CD4-positive, alpha-beta T cell treated with Interleukin-10 for 1 hour (primary cell): ENCODE results near the gene ZNF496.
"Not testable (repeated sequence)": the region's sequence is repeated elsewhere in the genome, so short reads cannot be mapped to it uniquely, and the experiment has no call there.

ENCODE experiments used
- DNase-seq: peaks from one replicate; pipeline ENCODE4 v3.0.0-alpha.2; 2020

The ZNF496 gene

GRCh38 chr1:247358920-247359319, 27.3 kb upstream of the ZNF496 start:
- DNase-seq, result peak; percentile 17

DNA sequence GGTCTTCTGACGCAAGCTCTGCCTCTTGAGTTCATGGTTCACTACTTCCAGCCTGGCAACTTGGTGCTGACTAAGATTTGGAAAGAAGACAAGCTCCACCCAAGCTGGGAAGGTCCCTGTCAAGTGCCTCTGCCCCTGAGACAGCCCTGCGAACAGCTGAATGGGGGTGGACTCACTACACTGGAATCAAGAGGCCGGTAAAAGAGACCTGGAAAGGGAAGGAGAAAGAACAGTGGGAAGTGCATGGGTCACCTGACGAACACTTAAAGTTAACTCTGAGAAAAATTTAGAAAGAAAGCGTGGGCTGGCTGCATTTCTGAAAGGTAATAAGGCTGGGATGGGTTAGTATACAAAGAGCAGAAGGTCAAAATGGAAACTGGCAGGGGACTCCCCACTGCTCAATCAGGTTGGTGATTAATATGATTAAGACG, 26.1 kb upstream of the ZNF496 start:
- no peak for DNase-seq

GRCh38 chr1:247357052-247357780, 25.5 kb upstream of the ZNF496 start:
- no peak for DNase-seq

DNA sequence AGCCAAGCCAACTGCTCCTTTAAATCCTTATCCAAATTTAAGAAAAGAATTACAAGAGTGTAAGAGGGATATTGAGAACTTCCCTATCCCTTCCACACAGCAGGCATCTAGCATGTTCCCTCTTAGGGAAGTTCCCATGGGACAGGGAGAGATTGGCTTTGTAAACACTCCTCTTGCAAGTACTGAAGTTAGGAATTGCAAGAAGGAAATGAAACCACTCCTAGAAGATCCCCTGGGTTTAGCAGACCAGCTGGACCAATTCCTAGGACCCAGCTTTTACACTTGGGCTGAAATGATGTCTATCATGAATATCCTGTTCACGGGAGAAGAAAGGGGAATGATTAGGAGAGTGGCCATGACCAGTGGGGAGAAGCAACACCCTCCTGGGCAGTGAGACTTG, 23.5 kb upstream of the ZNF496 start:
- not testable (repeated sequence) for DNase-seq

DNA sequence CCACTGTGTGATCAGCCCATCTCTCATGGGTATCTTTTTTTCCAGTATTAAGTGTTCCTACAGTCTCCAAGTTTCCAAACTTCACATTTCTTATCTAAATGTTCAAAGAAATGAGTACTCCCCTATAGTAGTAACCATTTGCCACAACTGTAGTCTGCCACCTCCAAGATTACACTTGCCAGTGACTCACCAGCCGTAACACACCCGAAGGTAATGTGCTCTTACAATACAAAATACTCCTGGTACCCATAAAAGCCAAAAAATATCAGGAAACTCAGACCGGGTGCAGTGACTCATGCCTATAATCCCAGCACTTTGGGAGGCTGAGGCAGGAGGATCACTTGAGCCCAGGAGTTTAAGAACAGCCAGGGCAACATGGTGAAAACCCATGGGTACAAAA, 20.5 kb upstream of the ZNF496 start:
- DNase-seq, result no peak

- no peak for DNase-seq
These were observed 18.9 kb upstream of the ZNF496 start for GRCh38 chr1:247350587-247350986.

DNA sequence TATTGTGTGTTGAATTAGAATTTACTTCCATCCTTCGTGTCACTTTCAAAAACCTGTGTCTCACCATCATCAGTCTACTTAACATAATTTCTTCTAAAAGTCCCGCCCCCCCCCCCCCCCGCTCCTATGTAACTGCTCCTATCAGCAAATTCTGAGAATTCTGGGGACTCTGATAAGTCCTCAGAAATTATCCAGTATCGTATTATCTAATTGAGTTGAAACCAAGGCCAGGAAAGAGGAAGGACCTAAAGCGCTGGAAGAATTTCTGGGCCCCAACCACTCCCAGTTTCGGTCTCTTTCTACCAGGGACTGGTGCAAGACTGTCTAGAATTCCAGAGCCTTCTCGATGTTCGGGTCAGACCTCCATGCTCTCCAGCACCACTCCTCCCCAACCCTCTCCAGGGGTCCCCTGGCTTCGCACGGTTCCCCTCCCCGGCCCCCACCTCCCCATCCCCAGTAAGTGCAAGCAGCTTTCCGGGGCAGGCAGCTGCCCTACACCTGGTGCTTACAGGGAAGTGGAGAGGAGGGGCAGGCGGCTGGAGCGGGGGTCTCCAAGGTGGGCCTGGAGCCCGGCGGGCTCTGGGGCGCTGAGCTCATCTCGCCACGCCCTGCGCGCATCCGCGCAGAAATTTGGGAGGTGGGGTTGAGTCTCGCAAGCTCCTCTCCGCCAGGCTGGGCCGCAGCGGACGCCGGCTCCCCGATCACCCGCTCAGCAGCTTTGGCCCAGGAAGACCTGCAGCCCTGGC, 16.0 kb upstream of the ZNF496 start:
- DNase-seq, result no peak

- DNase-seq, result no peak
These were observed 14.2 kb upstream of the ZNF496 start for GRCh38 chr1:247345881-247346280.

GRCh38 chr1:247343801-247344200, 12.1 kb upstream of the ZNF496 start:
- no peak for DNase-seq

DNA sequence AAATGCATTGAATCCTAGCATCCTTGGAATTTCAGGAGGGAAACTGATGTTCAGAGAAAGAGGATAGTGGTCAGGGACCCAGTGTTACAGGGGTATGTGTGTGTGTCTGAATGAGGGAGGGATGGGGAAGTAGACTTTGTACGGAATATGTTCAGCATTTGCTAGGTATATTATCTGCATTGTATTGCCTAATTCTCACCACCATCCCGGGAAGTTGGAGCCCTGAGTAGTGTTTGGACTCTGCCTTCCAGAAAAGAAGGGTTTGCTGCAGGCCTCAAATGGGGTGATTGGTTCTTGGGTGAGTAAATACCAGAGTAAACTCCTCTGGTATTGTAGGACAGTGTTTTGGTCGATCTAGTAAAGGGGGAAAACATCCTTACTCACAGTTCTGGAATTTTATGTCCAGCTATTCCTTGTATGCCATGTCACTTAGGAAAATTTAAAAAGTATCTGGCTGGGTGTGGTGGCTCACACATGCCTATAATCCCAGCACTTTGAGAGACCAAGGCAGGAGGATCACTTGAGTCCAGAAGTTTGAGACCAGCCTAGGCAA, 7.1 kb upstream of the ZNF496 start:
- DNase-seq, result no peak

GRCh38 chr1:247337961-247338360, 6.3 kb upstream of the ZNF496 start:
- no peak for DNase-seq

- DNase-seq, result no peak
These were observed 5.6 kb upstream of the ZNF496 start for GRCh38 chr1:247337250-247337746.

DNA sequence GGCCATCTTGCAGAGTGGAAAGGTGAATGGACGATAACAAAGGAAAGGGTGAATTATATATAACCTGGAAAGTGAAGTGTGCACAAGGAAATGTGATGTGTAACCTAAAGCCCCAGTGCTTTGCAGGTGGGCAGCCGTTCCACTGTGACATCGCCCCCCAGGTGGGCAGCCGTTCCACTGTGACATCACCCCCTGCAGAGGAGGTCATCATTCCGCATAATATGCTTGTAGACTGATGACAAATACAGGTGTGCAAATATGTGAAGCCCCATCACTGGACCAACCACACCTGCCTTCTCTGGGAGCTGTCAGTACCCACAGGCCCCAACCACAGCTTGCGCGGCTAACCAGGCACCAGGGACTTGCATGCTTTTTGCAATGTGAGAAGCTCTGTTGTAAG, 4.7 kb upstream of the ZNF496 start:
- no peak for DNase-seq

DNA sequence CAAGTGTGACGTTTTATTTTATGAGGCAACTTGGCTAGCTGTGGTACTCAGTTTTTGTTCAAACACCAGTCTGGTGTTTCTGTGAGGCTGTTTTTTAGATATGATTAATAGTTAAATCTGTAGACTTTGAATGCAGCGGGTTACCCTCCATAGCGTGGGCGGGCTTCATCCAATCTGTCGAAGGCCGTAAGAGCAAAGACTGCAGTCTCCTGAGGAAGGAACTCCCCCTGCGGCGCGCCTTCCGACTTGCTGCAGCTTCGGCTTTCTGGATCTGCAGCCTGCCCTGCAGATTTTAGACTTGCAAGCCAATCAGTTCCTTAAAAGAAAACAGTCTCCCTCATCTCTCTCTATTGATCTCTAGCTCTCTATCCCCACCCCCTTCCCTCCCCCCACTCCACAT, 4.2 kb upstream of the ZNF496 start:
- no peak for DNase-seq

DNA sequence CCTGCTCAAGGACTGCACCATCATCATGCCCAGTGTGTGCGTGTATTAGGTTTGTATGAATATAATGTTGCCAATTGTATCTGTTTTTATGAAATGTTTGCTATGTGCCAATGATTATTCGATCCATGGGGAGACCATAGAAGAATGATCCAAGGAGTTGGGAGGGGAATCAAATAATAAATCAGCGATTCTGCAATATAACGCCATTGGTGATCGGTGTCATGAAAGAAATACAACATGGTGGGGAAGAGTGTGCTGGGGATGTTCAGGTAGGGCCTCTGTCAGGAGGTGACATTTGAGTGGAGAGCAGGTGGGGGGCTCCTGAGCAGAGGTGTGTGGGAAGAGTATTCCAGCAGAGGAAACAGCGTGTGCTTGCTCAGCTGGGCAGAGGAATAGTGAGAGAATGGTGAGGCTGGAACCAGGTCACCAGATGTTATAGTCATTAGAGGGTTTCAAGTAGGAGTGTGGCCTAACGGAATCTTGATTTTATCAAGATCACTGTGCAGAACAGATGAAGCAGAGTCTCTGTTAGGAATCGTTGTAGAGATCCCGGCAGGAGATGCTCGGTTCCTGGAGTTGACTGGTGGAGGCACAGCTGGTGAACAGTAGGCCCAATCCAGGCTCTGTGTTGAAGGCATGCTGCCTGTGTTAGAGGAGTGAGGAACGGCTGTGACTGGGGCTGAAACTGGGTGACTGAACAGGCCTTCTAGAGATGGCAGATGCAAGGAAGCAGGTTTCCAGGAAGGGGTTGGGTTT, 2.9 kb upstream of the ZNF496 start:
- no peak for DNase-seq

DNA sequence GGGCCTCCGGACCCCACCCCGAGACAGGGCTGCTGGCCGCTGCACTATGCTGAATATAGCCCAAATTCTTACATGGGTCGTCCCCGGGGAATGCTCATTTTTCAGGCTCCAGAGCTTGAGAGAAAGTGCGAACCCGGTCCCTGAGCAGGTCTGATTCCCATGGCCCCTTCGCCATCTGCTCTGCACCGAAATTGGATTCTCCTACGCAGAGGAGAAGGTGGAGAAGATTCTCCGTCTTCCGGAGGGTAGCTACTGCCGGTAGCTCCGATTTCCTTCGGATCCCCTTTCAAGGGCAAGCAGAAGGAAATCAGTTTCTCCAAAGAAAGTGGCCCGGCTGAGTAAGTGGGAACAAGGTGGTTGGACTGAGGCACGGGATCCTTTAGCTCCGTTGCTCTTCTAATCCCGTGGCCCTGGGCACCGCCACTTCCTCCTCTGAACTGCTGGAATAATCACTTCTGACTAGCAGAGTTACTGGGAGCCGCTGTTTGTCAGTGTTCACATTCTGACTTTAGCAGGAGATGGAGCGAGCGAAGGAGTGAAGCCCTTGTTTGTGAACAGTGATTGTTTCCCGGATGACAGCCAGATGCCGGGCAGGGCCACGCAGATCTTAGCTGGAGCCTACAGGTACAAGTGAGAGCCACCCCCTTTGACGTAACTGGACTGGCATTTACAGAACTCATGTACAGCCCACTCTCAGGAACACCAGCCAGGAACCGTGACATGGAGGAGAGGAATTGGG, 1.1 kb upstream of the ZNF496 start:
- DNase-seq, result no peak

DNA sequence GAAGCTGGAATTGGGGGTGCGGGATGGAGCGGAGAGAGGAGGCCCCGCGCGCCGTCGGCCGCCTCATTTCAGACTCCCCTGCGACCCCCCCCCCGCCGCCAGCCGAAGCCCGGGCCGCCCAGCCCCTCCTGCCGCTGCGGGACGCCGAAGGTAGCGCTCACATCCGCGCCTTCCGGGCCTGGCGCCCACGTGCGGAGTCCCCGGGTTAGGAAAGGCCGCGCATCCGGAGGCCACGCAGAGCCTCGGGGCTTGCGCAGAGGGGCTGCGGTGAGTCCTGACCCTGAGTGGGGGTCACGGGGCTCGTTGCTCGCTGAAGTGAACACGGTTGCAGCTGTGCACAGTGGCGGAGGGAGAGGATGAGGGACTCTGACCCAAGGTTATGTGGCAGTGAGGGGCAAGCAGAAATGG, 552 bp upstream of the ZNF496 start:
- DNase-seq, result peak; percentile 38

DNA sequence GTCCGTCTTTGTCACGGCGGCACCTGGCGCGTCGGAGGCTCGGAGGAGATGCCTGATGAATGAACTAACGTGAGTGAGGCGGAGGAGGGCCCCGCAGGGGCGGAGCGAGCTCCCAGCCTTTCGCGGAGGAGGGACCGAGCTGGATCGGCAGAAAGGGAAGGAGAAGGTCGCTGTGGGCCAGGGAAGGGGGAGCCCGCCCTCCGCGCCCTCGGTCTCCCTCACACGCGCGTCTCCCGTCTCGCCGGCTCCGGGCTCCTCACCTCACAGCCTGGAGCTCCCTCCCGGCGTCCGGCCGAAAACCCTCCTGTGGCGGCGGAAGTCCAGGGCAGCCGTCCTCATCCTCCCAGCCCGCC, 519 bp downstream of the ZNF496 start:
- DNase-seq, result peak; percentile 62

GRCh38 chr1:247330548-247331171, 1.0 kb downstream of the ZNF496 start:
- no peak for DNase-seq

- no peak for DNase-seq
These were observed 2.5 kb downstream of the ZNF496 start for GRCh38 chr1:247329097-247329617.

DNA sequence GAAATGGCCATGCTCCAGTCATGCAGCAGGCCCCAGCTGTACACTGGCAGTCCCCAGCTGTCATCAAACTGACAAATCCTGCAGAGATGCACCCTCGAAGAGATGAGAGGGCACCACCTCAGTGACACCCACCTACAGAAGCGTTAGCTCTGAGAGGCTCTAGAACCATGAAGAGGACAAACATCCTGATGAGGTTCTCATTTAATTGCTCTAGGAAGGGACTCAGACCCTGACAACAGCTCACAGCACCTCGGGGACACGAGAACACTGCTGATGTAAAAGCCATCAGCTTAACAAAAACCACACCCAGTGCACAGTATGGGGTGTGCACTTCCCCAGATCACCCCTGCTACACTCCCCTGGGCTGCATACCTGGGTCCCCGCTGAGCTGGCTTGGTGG, 3.4 kb downstream of the ZNF496 start:
- no peak for DNase-seq
